ENCODE data around the gene SYNPO2.

The SYNPO2 gene

DNA sequence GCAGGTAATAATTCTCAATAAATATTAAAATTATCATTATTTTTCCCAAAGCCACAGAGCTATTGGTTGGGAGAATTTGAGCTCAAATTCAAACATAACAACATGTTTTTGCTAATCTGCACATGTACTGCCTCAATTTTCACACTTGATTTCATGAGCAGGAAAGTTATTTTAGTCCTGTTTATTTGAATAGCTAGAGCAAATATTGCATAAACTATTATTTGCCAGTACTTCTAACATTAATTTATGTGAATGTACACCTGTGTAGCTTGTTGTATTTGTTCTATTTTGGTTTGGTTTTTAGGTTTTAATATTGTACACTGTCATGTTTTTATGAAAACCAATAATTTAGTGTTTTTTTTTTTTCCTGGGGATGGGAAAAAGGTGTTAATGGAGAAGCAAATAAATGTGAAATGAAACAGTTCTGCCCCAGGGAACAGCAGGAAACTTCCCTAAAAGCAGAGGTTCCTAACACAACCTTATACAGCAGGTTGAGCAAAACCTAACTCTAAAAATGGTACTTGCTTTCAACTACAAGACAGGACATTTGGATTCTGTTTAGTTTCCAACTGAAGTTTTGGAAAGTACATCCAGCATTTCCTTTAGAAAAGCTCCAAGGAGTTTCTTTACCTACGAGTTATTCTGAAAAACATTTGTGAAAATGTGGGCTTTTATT, 99.4 kb downstream of the SYNPO2 start:
- no peaks in the 10 kb centered on the region for H3K4me1 ChIP-seq (ENCODE audit: insufficient read depth, low read length, poor library complexity, severe bottlenecking)
- H3K9me2 ChIP-seq (replicated peaks; ENCODE audit: low read depth, low read length) = no peaks in the 10 kb centered on the region
- TF ChIP-seq, protein P1, sequence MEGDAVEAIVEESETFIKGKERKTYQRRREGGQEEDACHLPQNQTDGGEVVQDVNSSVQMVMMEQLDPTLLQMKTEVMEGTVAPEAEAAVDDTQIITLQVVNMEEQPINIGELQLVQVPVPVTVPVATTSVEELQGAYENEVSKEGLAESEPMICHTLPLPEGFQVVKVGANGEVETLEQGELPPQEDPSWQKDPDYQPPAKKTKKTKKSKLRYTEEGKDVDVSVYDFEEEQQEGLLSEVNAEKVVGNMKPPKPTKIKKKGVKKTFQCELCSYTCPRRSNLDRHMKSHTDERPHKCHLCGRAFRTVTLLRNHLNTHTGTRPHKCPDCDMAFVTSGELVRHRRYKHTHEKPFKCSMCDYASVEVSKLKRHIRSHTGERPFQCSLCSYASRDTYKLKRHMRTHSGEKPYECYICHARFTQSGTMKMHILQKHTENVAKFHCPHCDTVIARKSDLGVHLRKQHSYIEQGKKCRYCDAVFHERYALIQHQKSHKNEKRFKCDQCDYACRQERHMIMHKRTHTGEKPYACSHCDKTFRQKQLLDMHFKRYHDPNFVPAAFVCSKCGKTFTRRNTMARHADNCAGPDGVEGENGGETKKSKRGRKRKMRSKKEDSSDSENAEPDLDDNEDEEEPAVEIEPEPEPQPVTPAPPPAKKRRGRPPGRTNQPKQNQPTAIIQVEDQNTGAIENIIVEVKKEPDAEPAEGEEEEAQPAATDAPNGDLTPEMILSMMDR (conservative IDR thresholded peaks at IDR 0.05; ENCODE audit: low read length) = no peak
- TF ChIP-seq EZH2phosphoT487 (IDR thresholded peaks at IDR 0.05; ENCODE audit: borderline replicate concordance) = no peak
- H2AFZ ChIP-seq (ENCODE audit: low read length) = no peak overlapping the region
- no peak overlapping the region for H3K4me3 ChIP-seq (ENCODE audit: low read length, poor library complexity, severe bottlenecking)
- H3K79me2 ChIP-seq (ENCODE audit: insufficient read depth, low read length) = no peaks in the 10 kb centered on the region
- H3K36me3 ChIP-seq (ENCODE audit: insufficient read depth, low read length) = no peaks in the 10 kb centered on the region
- no peaks in the 10 kb centered on the region for H4K20me1 ChIP-seq (ENCODE audit: insufficient read depth, low read length, poor library complexity, severe bottlenecking)
- H3K27me3 ChIP-seq (ENCODE audit: insufficient read depth, low read length, poor library complexity, severe bottlenecking) = no peaks in the 10 kb centered on the region
- no peaks in the 10 kb centered on the region for H3F3A ChIP-seq (ENCODE audit: low read depth)
- H3K9me3 ChIP-seq (ENCODE audit: insufficient read depth, low read depth, low read length) = no peaks in the 10 kb centered on the region
- H3K9ac ChIP-seq (ENCODE audit: low read depth, low read length, poor library complexity, severe bottlenecking) = no peak overlapping the region
- H3K4me2 ChIP-seq (ENCODE audit: low read depth, low read length, poor library complexity, severe bottlenecking) = no peak overlapping the region

DNA sequence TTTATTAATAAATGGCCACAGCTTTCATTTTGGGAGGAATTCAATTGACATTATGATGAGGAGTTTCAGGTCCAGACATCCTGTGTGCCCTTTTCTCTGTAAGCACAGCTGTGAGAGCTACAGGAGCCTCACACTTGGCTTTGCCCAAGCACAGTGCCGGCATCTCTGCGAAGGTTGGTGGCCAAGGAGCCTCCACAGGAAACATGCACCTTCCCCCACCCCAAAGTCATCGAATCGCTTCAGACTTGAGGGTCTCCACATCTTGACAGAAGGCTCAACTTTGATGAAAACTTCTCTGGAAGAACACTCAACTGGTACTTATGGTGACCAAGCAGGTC, 100.0 kb downstream of the SYNPO2 start:
- Histone ChIP-seq H3K9me3 (ENCODE audit: insufficient read depth, low read depth, low read length) (no peaks in the 10 kb centered on the region), H3K4me2 (ENCODE audit: low read depth, low read length, poor library complexity, severe bottlenecking) (no peak overlapping the region), H4K20me1 (ENCODE audit: insufficient read depth, low read length, poor library complexity, severe bottlenecking) (no peaks in the 10 kb centered on the region), H3K4me3 (ENCODE audit: low read length, poor library complexity, severe bottlenecking) (no peak overlapping the region), H3K9ac (ENCODE audit: low read depth, low read length, poor library complexity, severe bottlenecking) (no peak overlapping the region), H3K27me3 (ENCODE audit: insufficient read depth, low read length, poor library complexity, severe bottlenecking) (no peaks in the 10 kb centered on the region), H3K4me1 (ENCODE audit: insufficient read depth, low read length, poor library complexity, severe bottlenecking) (no peaks in the 10 kb centered on the region), H2AFZ (ENCODE audit: low read length) (no peak overlapping the region), H3K9me2 (replicated peaks; ENCODE audit: low read depth, low read length) (no peaks in the 10 kb centered on the region), H3F3A (ENCODE audit: low read depth) (no peaks in the 10 kb centered on the region), H3K36me3 (ENCODE audit: insufficient read depth, low read length) (no peaks in the 10 kb centered on the region), H3K79me2 (ENCODE audit: insufficient read depth, low read length) (no peaks in the 10 kb centered on the region)
- no peak for TF ChIP-seq EZH2phosphoT487 (IDR thresholded peaks at IDR 0.05; ENCODE audit: borderline replicate concordance)
- TF ChIP-seq, protein P1 (conservative IDR thresholded peaks at IDR 0.05; ENCODE audit: low read length) = no peak

DNA sequence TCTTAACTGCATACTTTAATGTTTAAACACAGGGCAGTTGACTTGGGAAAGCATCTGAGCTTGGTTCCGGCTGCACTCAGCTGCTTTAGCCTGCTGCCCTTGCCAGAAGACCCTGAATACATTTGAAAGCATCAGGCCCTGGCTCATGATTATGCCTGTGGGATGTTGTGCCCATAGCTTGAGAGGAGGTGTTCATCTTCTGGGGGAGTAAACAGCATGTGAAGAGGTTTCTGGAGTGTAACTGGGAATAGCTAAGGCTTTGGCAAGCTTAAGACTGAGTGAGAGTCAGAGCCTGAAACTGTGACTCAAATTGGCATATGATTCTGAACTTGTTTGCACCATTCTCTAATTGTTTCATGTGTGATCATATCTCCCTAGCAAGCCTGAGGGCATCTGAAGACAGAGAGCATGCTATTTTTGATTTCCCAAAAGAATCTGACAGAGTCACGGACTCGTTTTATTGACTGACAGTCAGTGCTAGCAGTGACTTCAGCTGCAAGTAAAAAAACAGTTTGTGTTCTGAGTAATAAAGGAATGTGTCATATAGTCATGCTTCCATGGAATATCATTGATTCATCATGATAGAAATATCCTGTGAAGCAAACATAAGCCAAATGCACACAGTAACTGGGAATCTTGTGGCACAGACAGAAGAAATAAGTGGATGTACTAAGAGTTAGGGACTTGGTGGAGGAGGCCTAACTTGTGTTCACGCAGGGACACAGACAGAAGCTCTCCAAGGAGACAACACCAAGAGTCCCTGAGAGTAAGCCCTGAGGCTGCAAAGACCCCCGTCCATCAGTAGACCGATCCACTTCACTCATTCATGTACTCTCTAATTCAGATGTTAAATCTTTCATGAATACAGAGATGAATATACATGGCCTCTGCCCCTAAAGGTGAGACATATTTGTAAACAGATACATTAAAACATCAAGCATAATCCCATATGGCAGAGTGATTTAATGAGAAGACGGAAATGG, 100.7 kb downstream of the SYNPO2 start:
- H2AFZ ChIP-seq (ENCODE audit: low read length) = no peak overlapping the region
- no peak overlapping the region for H3K9ac ChIP-seq (ENCODE audit: low read depth, low read length, poor library complexity, severe bottlenecking)
- no peak overlapping the region for H3K4me2 ChIP-seq (ENCODE audit: low read depth, low read length, poor library complexity, severe bottlenecking)
- H3K79me2 ChIP-seq (ENCODE audit: insufficient read depth, low read length) = no peaks in the 10 kb centered on the region
- H3K36me3 ChIP-seq (ENCODE audit: insufficient read depth, low read length) = no peaks in the 10 kb centered on the region
- no peaks in the 10 kb centered on the region for H3F3A ChIP-seq (ENCODE audit: low read depth)
- H3K9me2 ChIP-seq (replicated peaks; ENCODE audit: low read depth, low read length) = no peaks in the 10 kb centered on the region
- TF ChIP-seq, protein P1 (conservative IDR thresholded peaks at IDR 0.05; ENCODE audit: low read length) = no peak
- TF ChIP-seq EZH2phosphoT487 (IDR thresholded peaks at IDR 0.05; ENCODE audit: borderline replicate concordance) = no peak
- no peaks in the 10 kb centered on the region for H3K9me3 ChIP-seq (ENCODE audit: insufficient read depth, low read depth, low read length)
- H3K4me3 ChIP-seq (ENCODE audit: low read length, poor library complexity, severe bottlenecking) = no peak overlapping the region
- no peaks in the 10 kb centered on the region for H3K4me1 ChIP-seq (ENCODE audit: insufficient read depth, low read length, poor library complexity, severe bottlenecking)
- no peaks in the 10 kb centered on the region for H4K20me1 ChIP-seq (ENCODE audit: insufficient read depth, low read length, poor library complexity, severe bottlenecking)
- no peaks in the 10 kb centered on the region for H3K27me3 ChIP-seq (ENCODE audit: insufficient read depth, low read length, poor library complexity, severe bottlenecking)

All from Loucy (cell line).